AG20443 (cell line): ENCODE measurements around the gene SIPA1L3.
A peak's percentile ranks its signal among the peaks of the same experiment; 100 is the strongest.
"Not testable (repeated sequence)": the region's sequence is repeated elsewhere in the genome, so short reads cannot be mapped to it uniquely, and the experiment has no call there.

Source experiments
- DNase-seq: peaks from one replicate; pipeline ENCODE4 v3.0.0; 2012; ENCODE audit warnings: low spot score, mixed read lengths

Gene SIPA1L3

DNA sequence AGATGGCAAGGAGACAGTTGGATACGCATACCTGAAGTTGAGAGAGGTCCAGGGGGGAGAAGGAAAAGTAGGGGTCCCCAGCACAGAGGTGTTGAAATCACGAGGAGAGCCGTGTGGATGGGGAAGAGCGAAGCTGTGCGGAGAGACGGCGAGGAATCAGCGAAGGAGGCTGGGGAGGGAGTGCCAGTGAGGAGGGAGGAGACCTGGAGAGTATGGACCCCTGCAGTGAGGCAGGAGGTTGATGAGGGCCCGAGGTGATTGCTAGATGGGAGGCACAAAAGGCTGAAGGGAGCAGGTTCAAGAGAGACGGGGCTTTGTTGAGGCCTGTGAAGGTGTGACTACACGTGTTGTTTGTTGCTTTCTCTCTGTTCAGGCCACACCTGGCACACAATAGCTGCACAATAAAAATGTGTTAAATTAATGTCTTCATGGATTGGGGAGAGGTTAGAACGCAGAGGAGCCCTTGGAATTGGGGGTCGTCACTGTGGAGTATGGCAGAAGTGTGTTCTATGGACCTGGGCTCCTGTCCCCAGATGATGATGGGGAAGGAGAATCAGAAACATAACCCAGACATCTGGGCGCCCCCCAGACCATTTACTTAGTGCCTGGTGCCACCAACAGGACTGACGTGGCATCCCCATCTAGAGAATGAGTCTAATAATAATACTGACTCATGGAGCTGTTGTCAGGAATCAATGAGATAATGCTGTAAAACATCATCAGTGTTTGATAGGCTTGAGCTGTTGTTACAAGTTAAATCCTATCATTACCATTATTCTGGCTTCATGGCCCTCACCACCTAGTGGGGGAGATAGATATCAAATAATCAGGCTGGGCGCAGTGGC, 137.5 kb downstream of the SIPA1L3 start:
- DNase-seq, result peak; percentile 63

DNA sequence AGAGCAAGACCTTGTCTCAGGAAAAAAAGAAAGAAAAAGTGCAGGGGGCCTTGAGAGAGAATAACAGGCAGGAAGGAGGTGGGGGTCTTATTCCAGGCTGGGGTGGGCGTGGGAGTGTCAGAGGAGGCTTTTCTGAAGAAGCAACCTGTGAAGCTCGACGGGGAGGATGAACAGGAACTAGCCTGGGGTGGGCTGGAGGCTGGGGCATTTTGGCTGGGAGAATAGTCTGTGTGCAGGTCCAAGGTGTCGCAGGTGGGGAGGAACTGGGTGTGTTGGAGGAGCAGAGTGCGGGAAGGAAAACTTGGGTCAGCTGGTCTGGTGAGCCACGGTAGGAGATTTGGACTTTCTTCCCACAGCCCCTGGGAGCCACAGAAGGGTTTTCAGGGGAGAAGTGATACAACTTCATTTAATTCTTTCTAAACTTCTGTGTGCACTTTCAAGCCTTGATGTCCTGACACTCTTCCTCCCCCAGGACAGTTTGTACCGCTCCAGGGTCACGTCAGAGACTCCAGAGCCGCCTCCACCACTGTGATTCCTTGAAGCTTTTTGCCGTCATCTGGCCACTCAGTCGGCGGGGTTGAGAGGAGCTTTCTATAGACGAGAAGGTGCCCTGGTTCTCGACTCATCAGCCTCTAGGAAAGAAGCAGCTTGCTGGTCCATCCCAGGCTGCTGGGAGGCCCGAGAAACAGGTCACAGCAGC, 138.7 kb downstream of the SIPA1L3 start:
- DNase-seq, result no peak

DNA sequence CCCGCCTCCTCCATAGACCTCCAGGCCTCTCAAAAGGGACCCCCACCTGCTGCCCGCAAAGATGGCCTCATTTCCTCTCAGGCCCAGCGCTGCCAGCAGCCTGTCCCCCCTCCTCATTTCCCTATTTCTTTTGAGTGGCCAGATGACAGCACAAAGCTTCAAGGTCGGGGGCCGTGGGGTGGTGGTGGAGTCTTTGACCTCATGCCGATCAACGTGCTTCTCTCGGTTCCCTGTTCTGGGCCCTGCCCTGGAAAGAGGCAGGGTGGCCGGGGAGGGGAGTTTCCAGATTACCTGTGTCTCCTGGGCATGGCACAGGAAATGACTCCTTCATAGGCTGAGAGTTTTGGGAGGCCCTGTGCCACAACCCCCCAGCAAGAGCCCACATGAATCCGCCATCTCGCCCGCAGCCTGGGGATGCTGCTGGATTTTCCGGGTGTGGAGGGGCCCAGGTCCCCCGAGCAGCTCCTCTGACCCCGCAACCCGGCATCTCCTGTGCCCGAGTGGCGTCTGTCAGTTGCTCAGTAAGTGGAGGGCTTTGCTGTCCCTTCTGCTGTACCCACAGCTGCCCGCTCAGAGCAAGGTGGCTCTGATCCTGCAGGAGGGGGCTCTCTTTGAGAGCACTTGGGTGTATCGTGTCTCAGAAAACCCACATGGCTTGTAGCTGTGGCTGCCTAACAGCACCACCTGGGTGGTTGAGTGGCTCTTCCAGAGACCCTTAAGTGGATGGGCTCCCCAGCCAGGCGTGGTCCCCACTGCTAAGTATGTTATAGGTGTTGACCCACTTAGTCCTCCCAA, 139.4 kb downstream of the SIPA1L3 start:
- DNase-seq, result no peak

DNA sequence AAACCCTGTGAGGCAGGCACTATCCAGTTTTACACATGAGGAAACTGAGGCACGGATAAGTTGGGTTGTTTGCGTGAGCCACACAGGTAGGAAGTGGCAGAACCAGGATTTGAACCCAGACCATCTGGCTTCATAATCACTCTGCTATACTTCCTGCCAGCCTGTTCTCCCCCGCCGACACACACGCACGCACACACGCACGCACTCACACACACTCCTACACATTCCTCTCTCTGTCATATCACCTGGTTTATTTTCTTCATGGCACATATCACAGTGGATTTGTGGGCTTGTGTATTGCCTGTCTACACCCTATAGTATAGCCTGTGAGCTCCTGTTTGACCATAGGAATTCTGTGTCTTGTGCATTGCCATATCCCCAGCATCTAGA, 140.0 kb downstream of the SIPA1L3 start:
- no peak for DNase-seq

DNA sequence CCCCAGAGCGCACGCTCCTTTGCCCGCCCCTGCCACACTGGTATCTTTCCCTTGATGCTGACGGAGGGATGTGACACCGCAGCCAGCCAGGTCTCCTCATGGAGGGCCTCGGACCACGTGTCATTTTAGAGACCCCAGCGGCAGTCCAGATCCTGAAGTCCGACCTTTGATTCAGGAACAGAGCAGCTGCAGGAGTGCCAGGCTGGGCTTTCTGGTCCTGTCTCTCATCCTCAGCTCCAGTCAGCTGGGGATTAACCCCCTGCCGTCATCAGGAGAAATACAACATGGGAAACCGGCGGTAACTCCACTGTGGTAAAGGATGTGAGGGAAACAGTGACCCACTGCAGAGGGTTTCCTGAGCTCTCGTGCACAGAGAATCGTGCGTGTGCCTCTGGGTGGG, 140.6 kb downstream of the SIPA1L3 start:
- no peak for DNase-seq

DNA sequence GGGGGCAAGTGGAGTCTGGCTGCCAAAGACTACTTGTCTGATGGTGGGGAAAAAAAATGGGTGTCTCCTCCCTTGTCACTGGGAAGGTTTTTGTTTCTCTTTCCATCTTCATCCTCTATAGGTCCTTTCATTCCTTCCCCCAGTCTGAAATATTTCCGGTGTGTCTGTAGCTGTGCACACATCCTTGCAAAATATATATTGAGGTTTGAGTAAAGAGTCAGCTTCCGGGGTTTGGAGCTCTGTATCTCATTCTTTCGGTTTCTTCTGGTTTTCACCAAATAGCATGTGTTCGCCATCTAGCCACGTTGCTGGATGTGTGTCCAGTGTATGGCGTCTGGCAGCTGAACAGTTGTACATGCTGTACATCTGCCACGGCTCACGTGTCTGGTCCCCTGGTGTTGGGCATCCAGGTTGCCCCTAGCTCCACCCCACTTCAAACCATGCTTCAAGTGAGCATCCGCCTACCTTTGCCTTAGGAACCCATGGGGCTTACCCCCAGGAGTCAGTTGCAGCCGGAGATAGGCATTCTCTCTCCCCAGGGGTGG, 142.2 kb downstream of the SIPA1L3 start:
- DNase-seq, result no peak

DNA sequence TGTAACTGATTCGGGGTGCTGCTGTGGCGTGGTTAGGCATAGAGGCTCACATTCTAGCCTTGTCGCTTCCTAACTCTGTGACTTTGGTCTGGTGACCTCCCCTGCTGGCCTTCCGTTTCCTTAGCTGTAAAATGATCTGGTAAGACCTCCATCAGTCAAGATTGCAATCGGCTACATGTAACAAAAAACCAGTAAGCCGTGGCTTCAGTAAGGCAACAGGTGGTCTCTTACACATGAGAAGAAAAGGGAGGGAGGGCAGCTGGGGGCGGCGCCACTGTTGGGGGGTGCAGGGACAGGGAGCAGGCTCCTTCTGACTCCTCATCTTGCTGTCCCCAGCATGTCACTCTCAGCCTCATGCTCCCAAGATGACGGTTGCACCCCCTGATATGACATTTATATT, 148.0 kb downstream of the SIPA1L3 start:
- no peak for DNase-seq

DNA sequence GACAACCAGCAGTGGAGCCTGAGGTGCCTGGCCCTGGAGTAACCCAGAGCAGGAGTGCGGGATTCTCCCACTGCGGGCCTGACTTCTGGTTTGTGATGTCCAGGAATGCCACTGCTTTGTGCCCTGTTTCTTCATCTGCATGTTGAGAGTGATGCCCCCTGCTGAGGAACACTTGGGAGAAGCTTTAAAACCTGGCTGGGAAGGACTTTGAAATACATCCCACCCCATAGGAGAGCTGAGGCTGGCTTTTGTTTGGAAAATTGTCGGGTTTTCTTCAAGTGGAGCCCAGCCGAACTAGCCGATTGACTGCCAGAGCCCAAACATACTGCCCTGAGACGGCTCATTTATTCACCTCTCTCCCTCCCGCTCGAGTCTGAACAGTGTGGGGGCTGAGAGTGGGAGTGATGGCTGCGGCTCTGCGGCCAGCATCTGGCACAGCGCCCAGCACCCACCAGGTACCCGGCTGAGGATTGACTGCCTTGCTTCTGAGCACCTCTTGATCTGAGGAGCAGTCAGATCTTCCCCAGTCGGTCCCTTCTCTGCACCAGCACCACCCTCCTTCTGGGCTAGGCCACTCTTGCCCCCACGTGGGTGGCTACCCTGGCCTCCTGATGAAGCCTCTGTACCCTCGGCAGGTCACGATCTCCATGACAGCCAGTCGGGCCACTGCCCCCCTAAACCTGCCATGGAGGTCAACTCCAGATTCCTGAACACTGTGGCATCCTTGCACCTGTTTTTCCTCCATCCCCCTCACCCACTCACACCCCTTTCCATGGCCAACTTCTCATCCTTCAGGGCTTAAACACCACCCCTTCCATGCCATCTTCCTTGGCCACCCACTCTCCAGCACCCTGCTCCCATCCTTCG, 148.9 kb downstream of the SIPA1L3 start:
- DNase-seq, result no peak

DNA sequence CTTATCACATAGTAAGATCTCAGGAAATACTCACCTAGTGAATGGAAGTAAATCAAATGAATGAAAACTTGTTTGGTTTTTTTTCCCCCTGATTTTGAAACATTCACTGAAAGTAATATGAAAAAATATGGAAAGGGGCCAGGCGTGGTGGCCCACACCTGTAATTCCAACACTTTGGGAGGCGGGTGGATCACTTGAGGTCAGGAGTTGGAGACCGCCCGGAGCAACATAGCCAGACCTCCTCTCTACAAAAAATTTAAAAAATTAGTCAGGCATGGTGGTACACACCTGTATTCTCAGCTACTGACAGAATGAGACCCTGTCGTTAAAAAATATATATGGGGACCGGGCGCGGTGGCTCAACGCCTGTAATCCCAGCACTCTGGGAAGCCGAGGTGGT, 149.6 kb downstream of the SIPA1L3 start:
- no peak for DNase-seq

DNA sequence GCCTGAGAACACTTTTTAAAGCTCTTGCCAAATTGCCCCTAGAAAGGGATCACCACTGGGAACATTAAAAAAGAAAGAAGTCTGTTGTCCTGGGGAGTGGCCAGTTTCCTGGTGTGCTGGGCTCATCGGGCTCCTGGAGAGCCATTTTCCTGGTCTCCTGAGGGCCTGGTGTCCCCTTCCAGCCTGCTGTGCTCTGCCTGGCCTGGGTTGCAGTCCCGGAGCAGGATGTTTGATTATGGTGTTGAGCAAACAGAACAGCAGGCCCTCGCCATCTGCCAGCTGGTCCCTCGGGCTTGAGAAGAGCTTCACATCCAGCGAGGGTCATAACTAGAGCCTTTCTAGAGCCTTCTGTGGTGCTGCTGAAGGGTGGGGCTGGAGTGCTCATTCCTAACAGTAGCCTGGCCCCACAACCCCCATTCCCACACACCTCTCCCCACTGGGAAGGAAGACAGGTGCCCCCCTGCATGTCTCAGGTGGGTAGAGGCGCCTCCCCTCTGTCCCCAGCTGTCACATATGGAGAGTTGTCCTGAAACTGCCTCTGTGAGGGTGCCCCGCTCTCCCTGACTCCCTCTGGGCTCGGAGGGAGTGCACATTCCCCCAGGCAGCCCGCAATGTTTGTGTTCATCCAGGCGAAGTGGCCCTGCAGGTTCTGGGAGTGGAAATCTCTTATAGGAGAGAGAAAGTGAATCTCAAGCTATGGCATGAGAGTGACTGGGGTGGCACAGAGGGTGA, 151.1 kb downstream of the SIPA1L3 start:
- no peak for DNase-seq

DNA sequence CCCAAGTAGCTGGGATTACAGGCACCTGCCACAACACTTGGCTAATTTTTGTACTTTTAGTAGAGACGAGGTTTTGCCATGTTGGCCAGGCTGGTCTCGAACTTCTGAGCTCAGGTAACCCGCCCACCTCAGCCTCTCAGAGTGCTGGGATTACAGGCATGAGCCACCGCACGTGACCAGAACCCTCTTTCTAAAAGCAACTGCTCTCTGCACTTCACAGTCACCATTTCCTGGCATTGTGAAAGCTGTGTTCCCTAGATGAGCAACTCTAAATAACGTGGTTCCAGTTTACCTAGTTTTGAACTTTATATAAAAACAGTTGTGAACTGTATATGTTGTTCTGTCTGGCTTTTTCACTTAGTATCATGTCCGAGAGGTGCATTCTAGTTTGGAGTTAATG, 152.9 kb downstream of the SIPA1L3 start:
- no peak for DNase-seq

DNA sequence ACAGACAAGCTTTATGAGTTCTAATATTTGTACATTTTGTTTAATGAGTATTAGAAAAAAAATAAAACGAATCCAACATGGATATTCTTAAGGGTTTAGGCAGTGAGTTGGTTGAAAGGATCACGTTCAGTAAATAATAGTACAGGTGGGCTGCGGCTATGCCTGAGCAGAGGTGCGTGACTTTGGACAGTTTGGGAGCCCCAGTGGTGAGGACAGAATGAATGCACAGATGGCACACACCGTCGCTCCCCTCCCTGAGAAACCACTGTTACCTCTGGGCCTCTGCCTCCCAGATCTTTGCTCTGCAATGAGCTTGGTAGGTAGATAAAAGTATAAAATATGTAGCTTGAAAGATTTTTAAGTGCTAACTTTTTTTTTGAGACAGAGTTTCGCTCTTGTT, 153.3 kb downstream of the SIPA1L3 start:
- no peak for DNase-seq

DNA sequence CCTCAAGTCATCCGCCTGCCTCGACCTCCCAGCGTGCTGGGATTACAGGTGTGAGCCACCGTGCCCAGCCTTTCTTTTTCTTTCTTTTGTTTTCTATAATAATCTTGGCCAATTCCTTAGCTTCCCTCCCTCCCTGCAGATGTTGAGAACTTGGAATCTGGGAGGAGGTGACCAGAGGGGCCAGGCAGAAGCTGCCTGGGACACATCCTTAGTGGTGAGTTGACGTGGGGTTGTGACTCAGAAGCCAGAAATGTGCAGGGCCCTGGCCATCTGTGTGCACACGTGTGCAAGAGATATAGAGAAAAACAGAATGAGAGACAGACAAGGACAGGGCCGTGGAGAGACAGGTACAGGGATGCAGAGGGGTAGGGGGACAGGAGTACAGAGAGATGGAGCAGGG, 154.3 kb downstream of the SIPA1L3 start:
- DNase-seq, result peak; percentile 92

DNA sequence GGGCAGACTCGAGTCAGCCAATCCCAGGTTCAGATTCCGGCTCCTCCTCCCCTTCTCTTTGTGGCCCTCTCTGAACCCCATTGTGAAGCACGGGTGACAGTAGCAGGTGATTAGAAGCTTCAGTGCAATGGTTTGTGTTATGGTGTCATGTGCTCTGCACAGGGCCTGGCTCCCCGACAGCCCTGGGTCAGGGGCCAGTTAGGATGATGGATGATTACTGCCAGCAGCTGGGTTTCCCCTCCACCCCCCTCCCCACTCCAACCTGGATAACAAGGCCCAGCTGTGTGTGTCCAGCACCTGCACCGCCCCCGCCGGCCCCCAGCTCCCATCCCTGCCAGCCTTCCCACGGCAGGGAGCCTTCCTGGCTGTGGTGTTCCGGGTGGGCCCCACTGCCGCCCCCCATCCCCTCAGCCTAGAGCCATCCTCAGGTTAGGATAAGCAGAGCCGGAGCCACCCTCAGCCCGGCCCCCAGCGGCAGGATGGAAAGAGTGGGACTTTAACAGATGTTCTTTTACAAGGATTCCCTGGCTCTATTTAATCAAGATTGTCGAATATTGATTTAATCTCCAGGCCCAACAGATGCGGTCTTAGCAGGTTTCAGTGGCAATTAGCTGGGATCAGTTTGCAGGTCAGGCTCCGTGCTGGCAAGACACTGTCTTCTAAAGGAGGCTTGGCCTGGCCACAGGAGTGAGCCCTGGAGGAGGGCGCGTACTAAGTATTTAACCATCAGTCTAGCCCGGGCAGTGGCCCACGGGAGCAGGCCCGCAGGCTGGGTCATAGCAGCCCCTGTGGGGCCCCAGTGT, 156.2 kb downstream of the SIPA1L3 start:
- DNase-seq, result peak; percentile 12

DNA sequence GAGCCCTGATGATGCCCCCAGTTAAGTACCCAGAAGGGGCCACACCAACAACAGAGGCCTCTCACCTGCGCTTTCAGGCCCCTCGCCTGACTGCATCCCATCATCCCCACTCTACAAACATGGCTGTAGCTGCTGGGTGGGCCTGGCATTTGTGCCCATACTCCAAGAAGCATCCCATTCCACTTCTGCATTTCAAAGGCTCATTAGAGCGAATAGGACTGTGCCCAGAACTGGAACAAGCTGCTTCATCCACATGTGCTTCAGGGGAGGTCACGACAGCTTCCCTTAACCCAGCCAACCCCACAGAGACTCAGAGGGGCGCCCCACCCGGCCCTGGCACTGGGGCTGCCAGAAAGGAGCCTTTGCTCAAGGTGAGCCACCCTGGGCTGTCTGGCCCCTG, 156.9 kb downstream of the SIPA1L3 start:
- DNase-seq, result peak; percentile 7

DNA sequence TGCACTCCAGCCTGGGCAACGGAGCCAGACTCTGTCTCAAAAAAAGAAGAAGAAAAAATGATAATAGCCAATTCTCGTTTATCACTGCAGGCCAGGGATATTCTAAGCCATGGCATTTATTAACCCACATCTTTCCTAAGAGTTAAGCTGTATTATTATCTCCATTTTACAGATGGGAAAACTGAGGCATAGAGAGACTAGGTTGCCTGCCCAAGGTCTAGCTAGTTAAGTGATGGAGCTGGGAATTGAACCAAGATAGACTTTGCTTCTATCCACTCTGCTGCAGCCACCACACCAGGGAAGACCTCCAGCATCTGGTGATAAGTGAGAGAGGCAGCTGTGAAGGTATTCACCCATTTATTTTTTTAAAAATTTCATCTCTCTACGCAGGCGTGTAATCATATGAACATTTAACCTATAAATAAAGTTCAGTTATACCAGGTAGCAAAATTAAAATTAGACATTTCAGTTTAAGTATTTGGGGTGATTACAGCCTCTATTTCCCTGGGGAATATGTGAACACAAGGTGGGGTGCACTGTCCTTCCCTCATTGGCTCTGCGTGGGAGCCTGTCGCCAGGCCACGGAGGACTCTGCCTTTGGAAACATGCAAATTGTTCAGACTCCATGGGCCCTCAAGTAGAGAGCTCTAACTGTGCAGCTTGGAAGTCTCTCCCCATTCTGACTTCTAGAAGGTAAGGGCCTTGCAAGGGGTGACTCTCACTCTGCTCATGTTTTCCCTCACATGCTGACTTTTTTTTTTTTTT, 157.8 kb downstream of the SIPA1L3 start:
- no peak for DNase-seq

DNA sequence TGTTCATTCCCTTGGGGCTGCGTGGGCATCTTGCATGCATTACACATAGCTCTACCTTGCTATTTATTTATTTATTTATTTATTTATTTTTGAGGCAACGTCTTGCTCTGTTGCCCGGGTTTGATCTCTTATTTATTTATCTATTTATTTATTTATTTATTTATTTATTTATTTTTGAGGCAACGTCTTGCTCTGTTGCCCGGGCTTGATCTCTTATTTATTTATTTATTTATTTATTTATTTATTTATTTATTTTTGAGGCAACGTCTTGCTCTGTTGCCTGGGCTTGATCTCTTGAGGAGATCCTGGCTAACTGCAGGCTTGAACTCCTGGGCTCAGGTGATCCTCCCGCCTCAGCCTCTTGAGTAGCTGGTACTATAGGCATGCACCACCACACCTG, 158.8 kb downstream of the SIPA1L3 start:
- DNase-seq, result not testable (repeated sequence)

DNA sequence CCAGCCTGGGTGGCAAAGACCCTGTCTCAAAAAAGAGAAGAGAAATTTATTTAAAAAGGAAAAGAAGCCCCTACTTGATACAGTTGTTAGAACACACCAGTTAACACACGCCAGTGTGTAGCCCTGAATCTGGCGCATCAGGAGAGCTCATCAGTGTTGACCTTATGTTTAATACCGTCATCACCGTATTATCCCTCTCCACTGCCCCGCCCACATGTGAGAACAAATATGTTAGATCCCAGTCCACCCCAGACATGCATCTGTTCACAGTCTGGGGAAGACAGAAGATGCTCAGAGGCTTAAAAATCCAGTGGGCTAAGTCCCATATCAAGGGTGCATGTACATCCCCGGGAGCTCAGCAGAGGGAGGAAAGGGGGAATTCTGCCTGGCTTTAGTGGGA, 161.8 kb downstream of the SIPA1L3 start:
- DNase-seq, result no peak

DNA sequence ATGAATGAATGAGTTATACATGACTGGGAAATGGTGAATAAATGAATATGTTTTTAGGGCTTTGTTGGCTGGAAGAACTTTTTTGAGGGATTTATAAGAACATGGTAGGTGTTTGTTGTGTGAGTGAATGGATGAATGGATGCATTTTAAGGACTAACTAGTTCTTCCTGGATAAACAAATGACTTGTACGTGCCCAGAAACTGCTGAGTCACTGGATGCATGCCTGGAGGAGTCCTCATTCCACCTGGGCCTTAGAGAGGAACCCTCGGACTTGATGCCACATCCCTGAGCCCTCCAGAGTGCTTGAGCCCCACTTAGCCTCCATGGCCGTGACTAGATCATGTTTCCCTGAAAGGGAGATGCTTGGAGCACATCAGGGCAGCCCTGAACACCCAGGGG, 163.6 kb downstream of the SIPA1L3 start:
- no peak for DNase-seq
